HG02884 (cell line): ENCODE measurements around the gene CNTN4.
"Not testable (repeated sequence)": the region's sequence is repeated elsewhere in the genome, so short reads cannot be mapped to it uniquely, and the experiment has no call there.

Experiments
- ATAC-seq: cut with Tn5 transposase; IDR thresholded peaks from one replicate; pipeline ENCODE4 v1.9.1; 2021; ENCODE audit warnings: mild to moderate bottlenecking, moderate library complexity; ENCODE audit not compliant: unreplicated experiment

CNTN4 gene

DNA sequence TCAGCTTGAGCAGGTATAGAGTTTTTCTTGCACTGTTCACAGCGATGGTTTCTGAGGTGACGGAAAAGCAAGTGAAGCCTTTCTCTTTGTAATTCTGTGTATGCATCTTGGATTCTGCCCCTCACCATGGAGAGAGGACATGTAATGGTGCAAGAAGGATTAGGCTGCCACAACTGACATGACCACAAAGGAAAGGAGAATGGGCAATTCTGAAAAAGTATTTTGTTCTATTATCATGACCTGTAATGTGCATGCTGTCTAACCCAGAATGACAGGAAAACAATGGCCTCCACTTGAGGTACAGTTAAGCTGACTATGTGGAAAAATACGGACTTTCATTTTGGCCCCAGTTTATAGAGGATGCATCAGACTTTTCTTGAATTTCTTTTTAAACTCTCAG is 784.6 kb downstream of the CNTN4 start:
- ATAC-seq = no peak

DNA sequence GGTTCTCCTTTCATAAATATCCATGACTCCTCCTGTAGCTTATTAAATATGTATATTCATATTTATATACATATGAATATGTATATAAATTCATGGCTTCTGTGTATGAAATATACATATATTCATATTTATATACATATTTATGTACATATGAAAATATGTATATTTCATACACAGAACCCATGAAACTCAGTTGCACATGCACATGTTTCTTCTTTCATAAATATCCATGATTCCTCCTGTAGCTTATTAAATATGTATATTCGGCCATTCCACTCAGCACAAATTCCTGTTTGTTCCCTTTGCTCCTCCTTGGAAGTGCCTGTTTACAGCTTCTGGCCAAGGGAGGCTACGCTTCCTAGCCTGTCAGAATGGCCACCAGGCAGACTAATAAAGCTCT is 789.9 kb downstream of the CNTN4 start:
- no peak for ATAC-seq

DNA sequence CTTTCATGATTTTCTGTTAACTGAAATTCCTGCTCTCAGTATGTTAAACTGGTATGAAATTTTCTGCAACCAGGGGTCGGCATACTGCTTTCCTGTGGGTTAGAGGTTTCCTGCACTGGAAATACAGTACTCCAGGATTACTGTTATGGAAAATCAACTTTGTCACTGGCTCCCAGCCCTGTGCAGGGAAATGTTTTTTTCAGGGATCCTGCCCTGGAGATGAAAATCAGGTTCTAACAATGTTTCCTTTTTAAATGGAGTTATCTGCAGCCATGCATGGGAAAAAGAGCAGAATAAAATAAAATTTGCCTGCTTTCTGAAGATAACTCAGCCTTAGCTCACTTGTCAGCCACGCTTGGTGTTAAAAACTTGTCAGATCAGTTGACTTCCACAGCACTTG is 791.1 kb downstream of the CNTN4 start:
- no peak for ATAC-seq

DNA sequence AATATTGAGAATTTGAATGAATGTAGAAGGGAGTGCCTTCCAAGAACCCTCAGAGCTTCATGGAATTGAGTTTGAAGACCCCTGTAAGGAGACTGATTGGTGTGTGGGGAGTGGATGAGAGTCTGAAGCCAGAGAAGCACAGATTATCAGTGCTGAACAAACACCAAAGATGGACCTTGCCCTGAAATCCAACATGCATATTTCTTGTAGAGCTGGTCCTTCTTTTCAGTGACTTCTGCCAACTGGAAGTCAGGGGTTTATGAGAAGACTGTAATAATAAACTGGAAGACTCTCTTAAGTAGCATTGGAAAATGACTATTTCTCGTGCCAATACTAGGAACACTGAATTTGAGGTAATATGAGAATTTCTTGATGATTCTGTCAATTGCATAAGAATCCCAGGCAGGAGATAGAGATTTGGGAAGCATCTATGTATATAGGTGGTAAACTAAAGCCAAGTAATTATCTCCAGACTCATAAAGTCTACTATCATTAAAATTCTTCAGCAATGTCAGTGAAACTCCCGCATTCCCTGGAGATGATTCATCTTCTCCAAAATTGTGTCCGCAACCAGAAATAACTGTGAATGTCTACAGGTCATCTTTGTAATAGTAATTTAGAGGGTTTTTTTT is 797.8 kb downstream of the CNTN4 start:
- ATAC-seq = no peak

DNA sequence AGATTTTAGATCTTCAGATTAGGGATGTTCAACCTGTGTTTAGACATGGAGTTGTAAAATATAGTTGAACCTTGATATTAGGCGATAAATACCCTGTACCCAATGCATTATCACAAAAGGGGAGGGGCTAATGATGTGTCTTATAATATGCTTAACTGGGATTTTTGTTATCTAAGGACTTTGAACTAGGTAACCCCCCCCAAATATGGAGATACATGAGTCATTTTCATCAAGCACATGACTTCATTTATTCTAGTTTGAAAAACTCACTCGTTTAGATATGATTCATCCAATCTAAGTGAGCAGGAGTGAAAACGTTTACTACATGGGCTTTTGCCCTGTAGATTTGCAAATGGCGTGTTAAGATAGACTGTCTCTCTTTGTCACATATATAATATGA is 799.2 kb downstream of the CNTN4 start:
- no peak for ATAC-seq

DNA sequence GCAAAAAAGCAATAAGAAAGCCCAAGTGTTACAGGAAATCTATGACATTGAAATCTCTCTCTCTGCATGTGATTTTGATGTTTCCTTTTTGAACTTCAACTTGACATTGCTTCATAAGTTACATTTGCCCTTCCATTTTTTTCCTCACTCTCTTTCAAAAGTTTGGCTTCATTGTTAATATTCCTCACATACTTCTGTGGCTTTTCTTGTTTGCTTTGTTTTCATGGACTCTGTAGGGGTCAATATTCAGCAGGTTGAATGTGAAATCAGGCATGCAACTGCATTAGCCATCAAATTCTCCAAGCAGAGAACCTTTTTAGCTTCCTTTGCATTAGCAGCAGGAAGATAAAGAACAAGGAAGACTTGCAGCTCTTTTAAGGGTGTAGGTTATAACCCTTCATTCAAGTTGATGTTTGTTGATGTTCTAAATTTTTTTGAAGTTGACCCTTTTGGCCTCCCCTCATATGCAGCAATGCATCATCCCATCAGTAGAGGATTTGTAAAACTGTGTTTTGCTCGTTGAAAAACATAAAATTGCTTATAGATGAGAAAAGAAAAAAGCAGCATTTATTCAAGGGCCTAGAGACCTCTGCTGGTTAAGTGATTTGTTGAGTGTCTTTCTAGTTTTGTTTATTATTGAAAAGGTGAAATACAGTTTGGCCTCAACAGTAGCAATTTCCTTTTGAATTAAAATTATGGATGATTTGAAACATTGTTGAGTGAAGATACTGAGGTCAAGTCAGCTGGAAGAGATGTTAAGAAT is 800.1 kb downstream of the CNTN4 start:
- no peak for ATAC-seq

DNA sequence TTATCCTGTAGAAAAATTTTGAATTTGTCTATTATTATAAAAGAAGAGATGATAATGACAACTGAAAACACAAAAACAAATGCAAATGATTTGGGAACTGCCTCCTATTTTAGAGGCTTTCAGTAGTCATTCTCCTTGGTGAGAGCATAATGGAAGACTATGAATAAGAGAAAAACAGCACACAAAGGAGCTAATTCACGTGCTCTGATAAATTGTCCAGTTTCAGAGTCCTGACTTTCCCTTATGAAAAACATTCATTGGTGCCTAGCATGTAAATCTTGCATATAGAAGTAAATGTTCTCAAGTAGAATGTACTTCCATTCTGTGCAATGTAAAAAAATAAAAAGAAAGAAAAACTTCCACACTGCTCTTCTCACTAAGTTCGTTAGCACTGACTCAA is 805.4 kb downstream of the CNTN4 start:
- ATAC-seq = no peak

DNA sequence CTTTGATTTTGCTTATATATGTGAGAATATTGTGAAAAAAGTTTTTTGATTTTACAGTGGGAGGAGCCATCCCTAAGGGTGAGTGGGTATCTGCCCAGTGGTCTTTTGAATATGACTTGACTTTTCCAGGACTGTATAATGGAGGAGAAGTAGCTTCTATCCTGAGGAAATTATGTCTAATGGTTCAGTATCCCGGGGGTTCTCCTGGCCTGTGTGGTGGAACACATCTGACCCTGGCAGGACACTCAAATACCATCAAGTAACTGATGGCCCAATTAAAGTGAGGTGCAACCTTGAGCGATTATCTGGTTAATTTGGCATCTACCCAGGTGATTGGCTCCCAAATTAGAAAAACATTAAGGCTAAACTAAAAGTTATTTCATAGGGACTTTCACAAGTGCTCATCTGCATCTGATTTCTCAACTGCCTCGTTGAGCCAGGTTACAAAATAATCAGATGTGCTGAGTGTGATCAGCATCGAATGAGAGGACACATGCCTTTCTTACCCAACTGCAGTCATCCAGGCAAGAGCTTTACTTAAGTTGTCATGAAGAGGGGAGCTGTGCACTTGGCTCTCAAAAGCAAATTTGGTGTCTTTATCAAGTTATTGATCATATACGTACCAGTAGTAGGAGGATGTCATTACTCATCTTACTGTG is 810.2 kb downstream of the CNTN4 start:
- no peak for ATAC-seq

DNA sequence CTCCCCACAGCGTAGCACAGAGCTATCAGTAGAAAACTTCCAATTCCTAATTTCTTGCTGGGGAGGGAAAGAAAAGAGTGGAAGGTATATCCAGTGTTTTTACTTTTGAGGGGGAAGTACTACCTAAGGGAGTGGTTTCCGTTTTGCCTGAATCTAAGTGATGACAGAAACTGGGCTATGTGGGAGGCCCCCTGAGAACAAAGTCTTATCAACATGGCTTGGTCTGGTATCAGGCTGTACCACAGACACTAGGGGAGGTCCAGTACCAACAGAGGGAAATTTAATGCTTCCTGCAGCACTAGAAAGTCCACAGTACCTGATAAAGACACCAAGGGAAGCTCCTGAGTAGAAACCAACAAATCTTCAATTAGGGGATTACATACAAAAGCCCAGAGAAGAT is 812.3 kb downstream of the CNTN4 start:
- ATAC-seq = peak; percentile 51

DNA sequence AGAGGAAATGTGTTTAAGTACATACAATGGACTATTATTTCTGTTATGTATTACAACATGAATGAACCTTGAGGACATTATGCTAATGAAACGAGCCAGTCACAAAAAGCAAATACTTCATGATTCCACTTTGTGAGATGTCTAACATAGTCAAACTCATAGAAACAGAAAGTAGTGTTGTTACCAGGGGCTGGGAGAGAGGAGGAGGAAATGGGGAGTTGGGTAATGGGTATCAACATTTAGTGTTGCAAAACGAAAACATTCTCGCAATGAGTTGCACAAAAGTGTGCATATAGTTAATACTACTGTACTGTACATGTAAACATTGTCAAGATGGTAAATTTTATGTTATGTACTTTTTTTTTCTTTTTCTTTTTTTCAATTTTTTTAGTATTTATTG is 817.2 kb downstream of the CNTN4 start:
- ATAC-seq = no peak

DNA sequence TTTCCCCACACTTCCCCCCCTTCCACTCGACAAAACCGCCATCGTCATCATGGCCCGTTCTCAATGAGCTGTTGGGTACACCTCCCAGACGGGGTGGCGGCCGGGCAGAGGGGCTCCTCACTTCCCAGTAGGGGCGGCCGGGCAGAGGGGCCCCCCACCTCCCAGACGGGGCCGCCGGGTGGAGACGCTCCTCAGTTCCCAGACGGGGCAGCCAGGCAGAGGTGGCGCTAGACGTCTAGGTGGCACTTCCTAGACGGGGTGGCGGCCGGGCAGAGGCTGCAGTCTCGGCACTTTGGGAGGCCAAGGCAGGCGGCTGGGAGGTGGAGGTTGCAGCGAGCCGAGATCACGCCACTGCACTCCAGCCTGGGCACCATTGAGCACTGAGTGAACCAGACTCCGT is 818.0 kb downstream of the CNTN4 start:
- ATAC-seq = not testable (repeated sequence)

DNA sequence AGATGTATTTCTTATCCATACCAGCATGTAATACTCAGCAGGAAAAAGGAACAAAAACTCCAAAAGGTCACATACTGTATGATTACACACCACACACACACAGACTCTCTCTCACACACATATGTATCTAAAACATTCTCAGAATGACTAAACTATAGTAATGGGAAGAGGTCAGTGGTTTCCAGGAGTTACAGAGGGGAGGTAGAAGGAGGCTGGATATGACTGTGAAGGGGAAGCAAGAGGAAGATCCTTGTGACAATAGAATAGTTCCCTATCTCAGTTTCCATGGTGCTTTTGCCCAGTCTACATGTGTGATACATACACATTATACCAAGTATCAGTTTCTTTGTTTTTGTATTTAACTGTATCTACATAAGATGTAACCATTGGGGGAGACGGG is 821.4 kb downstream of the CNTN4 start:
- peak; percentile 71 for ATAC-seq

DNA sequence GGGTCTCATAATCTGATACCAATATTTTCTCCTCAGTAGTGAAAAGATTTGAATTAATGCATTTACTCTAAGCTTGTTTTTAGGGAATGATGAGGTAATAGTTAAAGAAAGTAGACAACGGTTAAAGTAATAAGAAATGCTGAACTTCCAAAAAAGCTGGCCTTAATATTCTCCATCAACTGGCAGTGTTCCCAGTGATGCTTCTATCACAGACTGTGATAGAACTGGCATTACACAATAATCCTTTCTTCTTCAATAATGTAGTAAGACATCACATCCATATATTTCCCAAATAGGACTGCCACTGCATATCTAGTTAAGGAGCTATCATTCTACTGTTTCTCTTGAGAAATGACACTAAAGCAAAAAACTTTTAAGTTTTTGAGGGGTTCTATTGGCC is 822.8 kb downstream of the CNTN4 start:
- no peak for ATAC-seq

DNA sequence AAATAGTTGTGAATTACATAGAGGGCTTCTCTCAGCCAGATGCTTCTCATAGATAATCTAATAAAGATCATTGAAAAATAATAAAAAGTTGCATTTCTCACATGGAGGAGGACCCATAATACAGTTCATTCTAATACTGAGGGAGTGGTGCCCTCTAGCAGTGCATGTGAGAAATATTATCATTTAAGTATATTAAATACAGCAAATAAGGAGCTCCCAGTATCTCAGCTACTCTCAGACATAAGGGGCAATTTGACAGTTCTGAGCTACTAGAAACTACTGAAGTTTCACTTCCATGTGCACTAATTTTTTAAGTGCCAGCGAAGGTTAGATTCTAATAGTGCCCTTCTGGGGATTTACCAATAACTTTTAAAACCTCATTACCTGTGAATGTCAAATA is 823.2 kb downstream of the CNTN4 start:
- peak; percentile 60 for ATAC-seq

DNA sequence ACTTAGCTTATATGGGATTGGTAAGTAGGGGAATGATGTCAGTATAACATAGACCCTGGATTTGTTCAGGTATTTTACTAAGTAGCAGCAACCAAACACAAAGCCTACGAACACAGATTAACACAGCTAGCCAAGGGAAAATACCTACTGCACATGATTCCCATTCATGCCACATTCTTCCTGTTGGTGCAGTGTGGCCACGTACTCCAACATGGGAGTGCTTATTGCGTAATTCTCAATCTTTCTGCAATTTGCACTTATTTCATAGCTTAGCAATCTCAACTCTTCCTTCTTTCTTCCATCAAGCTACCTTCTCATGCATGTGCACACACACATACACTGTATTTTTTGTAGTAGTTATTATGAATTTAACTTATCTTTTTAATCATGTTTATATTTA is 824.7 kb downstream of the CNTN4 start:
- ATAC-seq = no peak

DNA sequence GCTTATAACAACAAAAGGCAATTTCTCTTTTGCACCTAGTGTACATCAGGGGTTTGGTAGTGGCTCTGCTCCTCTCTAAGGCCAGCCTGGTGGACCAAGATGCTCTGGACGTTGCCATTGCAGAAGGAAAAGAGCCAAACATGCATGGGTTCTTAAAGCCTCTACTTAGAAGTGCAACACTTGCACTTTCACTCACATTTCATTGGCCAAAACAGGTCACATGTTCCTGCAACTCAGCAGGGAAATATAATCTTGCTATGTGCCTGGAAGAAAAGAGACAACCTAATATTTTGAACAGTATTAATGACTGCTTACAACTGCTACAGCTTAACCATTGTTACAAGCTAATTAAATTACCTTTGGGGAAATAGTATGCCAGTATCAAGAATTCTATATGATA is 828.6 kb downstream of the CNTN4 start:
- ATAC-seq = no peak

DNA sequence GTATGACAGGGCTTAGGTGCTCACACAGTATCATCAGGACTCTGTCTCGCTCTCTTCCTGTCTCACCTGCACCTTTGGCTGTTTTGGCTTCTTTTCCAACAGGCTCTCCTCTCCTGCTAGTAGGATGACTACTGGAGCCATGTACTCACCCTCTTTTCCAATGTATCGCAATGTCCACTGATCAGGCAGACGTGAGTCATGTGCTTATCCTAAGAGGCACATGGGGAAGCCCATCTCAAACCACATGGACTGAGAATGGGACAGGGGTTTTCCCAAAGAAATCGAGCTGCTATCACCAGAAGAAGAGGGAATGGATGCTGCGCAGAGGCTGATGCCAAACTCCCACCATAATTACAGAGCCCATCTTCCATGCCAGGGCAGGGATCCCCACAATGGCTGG is 830.9 kb downstream of the CNTN4 start:
- ATAC-seq = no peak

DNA sequence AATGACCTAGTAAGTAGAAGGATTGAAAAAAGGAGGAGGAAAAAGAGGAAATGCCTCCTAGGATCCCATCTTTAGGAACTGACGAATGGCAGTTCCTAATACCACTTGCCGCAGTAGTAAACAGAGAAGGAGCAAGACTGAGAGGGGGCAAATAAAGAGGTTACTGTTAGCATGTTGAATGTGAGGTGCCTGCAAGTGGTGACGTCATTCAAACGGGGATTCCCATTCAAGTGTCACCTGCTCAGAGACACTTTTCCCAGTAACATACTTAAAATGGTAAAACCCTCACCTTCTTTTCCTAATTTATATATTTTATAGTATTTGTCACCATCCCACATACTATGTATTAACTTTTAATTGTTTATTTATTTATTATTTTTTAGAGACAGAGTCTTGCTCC is 832.6 kb downstream of the CNTN4 start:
- ATAC-seq = no peak

DNA sequence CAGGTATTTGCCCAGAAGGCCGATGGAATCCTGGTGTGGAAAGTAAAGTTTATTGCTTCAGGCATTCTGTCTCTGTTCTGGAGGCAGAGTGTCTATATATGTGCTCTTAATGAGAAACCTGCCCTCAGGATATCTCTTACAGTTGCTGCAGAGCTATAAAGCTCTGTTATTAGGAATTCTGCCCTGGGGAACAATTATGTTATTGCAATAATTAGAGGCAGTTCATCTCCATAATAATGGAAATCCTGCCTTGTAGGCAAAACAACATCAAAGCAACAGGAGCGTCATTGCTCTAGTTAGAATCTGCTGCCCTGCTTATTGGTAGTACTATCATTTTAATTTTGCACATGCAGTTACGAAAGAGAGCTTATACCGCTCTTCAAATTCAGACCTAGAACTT is 835.9 kb downstream of the CNTN4 start:
- no peak for ATAC-seq

DNA sequence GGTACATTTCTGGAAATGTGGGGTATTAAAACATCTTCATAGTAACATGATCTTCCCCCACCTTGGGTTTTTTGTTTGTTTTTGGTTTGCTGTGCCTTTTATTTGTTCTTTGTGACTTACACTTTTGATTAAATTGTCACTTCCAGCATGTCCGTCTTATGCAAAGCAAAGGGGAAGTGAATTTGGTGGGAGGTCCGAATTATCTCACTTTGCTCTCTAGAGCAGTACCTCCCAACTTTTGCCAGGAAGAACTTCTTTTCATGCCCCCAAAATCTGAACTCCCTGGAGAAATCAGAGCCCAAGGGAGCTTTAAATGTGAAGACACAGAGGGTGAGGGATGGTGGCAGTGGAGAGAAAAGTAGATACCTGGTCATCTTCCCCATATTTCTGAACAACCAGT is 838.4 kb downstream of the CNTN4 start:
- ATAC-seq = no peak

DNA sequence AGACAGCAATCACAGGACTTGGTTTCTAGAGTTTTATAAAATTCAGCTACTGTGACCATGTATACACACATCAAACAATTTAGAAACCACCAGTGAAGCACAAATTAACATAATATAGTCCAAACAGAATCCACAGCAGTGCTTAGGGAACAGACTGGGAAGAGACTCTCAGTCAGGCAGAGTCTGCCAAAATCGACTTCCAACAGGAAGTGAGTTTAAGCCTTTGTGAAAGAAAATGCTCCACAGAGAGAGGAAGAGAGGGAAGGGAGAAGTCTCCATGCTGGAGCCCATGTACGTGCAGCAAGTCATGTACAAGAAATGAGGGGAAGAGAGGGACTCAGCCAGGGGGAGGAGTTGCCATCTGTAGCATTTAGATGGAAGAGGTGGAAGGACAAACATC is 838.9 kb downstream of the CNTN4 start:
- ATAC-seq = no peak

DNA sequence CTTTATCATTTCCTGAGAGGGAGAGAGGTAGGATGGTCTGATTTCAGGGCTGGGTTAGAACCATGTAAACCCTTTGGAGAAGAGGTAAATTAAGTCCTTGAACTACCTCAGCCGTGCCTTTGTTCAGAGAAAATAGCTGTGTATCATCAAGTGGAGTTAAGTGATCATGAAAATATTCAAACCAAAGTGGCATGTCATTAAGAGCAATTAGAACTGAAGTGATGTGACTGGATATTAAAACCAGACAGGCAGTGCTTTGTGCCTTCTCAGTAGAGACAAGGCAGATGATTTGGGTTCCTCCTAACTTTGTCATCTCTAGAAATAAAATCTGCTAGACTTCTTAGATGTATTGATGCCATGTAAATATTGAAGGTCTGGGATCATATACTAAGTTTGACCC is 840.0 kb downstream of the CNTN4 start:
- ATAC-seq = no peak
